ENCODE results near the gene SKOR1. TPM values are rescaled to one million over a fixed set of nuclear protein-coding genes. Genes with fewer than 3 reads are reported as not detected.

SKOR1 gene
- total and polyA plus RNA-seq, 10 of the 15 experiments (the other 5 are each of a cell fraction or from before 2014, with no cell fraction given) = 0.04 to 0.36 (median 0.10) TPM; not detected in 4

GRCh38 chr15:67845974-67846373 lies 20.7 kb downstream of the SKOR1 start:
- 75% methylated on average over 5 of the region's 5 CpGs for WGBS (ENCODE audit: insufficient coverage, insufficient replicate concordance, low lambda C conversion rate, missing lambda C conversion rate)
- Histone ChIP-seq H3K4me2 (ENCODE audit: control insufficient read depth, insufficient read depth) (no peak overlapping the region), H3K36me3 (ENCODE audit: control insufficient read depth in 2 of 2, insufficient read depth in 2 of 2, low read length in 1 of 2) (no peaks in the 10 kb centered on the region), H3K27me3 (replicated peaks in 1 of 2; ENCODE audit: control insufficient read depth in 2 of 2, insufficient read depth in 2 of 2, low read length in 1 of 2) (no peaks in the 10 kb centered on the region), H3K4me1 (ENCODE audit: control insufficient read depth, insufficient read depth, low read length) (peaks cover 12% of the 10 kb centered on the region), H2AFZ (ENCODE audit: control insufficient read depth, low read depth, low read length) (no peak overlapping the region), H3K4me3 (no peak overlapping the region), H3K9ac (ENCODE audit: control insufficient read depth, insufficient read depth, low read length) (no peak overlapping the region), H4K20me1 (ENCODE audit: control insufficient read depth, insufficient read depth) (no peaks in the 10 kb centered on the region), H3K27ac (ENCODE audit: control insufficient read depth, insufficient read depth) (no peak overlapping the region), H3K79me2 (ENCODE audit: control insufficient read depth, insufficient read depth, low read length) (no peaks in the 10 kb centered on the region; the same call in 1 of the 2 replicates), H3K9me3 (replicated peaks; ENCODE audit: control insufficient read depth, insufficient read depth, low read length) (no peaks in the 10 kb centered on the region; the same call in 2 of the 3 replicates)
- in situ Hi-C loops (cut with MboI) = no loop called here
- no TSS peak for BruUV-seq (replicated peaks)
- no peak for FAIRE-seq
- ChIA-PET RAD21 (ENCODE audit: unreplicated experiment) (no interaction called here), CTCF (interaction anchor here (1.6 kb wide), 1 partner anchor 17 kb away, joined by 7 read pairs; no protein-coding TSS in a partner anchor), SMC1A (ENCODE audit: uncharacterized antibody, unreplicated experiment) (no interaction called here), POLR2A (no interaction called here)
- TF ChIP-seq EZH2 (IDR thresholded peaks at IDR 0.05; ENCODE audit: borderline replicate concordance, control insufficient read depth, low read depth, low read length) = no peak
- intact Hi-C loops (cut with micrococcal nuclease; ENCODE audit: unreplicated experiment) = loop anchor here (10.0 kb wide), 1 partner anchor 761 kb away; no protein-coding TSS in a partner anchor
- DNase-seq (ENCODE audit: low read depth, low spot score) = no peak
- ATAC-seq = no peak

DNA sequence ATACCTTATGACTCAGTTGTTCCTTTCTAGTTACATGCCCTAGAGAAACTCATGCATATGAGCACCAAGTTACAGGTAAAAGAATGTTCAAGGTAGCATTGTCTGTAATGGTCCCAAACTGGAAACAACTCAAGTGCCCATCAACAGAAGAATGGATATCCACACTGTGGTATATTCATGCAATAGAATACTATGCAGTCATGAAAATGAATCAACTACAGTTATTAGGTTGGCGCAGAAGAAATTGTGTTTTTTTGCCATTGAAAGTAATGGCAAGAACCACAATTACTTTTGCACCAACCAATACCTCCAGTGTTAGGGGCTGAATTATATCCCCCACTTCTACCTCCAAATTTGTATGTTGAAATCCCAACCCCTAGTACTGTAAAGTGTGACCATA lies 24.2 kb downstream of the SKOR1 start:
- SMC1A ChIA-PET (ENCODE audit: uncharacterized antibody, unreplicated experiment) = no interaction called here
- 100% methylated on average over 1 of the region's 1 CpG for WGBS (ENCODE audit: insufficient coverage, insufficient replicate concordance, low lambda C conversion rate, missing lambda C conversion rate)
- peaks cover 29% of the 10 kb centered on the region for H3K4me1 ChIP-seq (ENCODE audit: control insufficient read depth, insufficient read depth, low read length)
- TF ChIP-seq FOS (IDR thresholded peaks at IDR 0.05; ENCODE audit: borderline replicate concordance, extremely low read depth, insufficient read length) = no peak
- TF ChIP-seq ZNF274 (IDR thresholded peaks at IDR 0.05; ENCODE audit: insufficient read depth, insufficient read length) = no peak
- no peak for TF ChIP-seq MYC (IDR thresholded peaks at IDR 0.05; ENCODE audit: insufficient read depth, insufficient read length, insufficient replicate concordance, low read length, severe bottlenecking)
- TF ChIP-seq IRF5 (IDR thresholded peaks at IDR 0.05; ENCODE audit: borderline replicate concordance) = no peak
- no peak for TF ChIP-seq SIX5 (IDR thresholded peaks at IDR 0.05; ENCODE audit: low read depth, low read length, severe bottlenecking)
- no peak for TF ChIP-seq ZNF207 (IDR thresholded peaks at IDR 0.05; ENCODE audit: borderline replicate concordance)
- no peak for TF ChIP-seq CREB1 (IDR thresholded peaks at IDR 0.05; ENCODE audit: low read depth)
- TF ChIP-seq, protein P1, sequence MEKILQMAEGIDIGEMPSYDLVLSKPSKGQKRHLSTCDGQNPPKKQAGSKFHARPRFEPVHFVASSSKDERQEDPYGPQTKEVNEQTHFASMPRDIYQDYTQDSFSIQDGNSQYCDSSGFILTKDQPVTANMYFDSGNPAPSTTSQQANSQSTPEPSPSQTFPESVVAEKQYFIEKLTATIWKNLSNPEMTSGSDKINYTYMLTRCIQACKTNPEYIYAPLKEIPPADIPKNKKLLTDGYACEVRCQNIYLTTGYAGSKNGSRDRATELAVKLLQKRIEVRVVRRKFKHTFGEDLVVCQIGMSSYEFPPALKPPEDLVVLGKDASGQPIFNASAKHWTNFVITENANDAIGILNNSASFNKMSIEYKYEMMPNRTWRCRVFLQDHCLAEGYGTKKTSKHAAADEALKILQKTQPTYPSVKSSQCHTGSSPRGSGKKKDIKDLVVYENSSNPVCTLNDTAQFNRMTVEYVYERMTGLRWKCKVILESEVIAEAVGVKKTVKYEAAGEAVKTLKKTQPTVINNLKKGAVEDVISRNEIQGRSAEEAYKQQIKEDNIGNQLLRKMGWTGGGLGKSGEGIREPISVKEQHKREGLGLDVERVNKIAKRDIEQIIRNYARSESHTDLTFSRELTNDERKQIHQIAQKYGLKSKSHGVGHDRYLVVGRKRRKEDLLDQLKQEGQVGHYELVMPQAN (conservative IDR thresholded peaks at IDR 0.05) = no peak
- no peak for TF ChIP-seq PKNOX1 (IDR thresholded peaks at IDR 0.05)
- no peak for TF ChIP-seq KDM1A (IDR thresholded peaks at IDR 0.05; ENCODE audit: borderline replicate concordance)
- no peak for TF ChIP-seq ZNF622 (IDR thresholded peaks at IDR 0.05)

More for the DNA sequence above, 24.2 kb downstream of the SKOR1 start:
- Histone ChIP-seq H3K79me2 (ENCODE audit: control insufficient read depth, insufficient read depth, low read length) (no peaks in the 10 kb centered on the region), H3K9ac (ENCODE audit: control insufficient read depth, insufficient read depth, low read length) (no peak overlapping the region), H3K9me3 (replicated peaks; ENCODE audit: control insufficient read depth, insufficient read depth, low read length) (no peaks in the 10 kb centered on the region; the same call in 2 of the 3 replicates), H2AFZ (ENCODE audit: control insufficient read depth, low read depth, low read length) (no peak overlapping the region), H4K20me1 (ENCODE audit: control insufficient read depth, insufficient read depth) (no peaks in the 10 kb centered on the region), H3K36me3 (ENCODE audit: control insufficient read depth in 2 of 2, insufficient read depth in 2 of 2, low read length in 1 of 2) (no peaks in the 10 kb centered on the region), H3K27ac (ENCODE audit: control insufficient read depth, insufficient read depth) (no peak overlapping the region), H3K27me3 (replicated peaks in 1 of 2; ENCODE audit: control insufficient read depth in 2 of 2, insufficient read depth in 2 of 2, low read length in 1 of 2) (no peaks in the 10 kb centered on the region), H3K4me2 (ENCODE audit: control insufficient read depth, insufficient read depth) (no peak overlapping the region), H3K4me3 (no peak overlapping the region)
- CTCF ChIA-PET = interaction anchor here (2.3 kb wide), 1 partner anchor 9 kb away, joined by 10 read pairs; no protein-coding TSS in a partner anchor
- ATAC-seq = no peak
- intact Hi-C loops (cut with micrococcal nuclease; ENCODE audit: unreplicated experiment) = loop anchor here (10.0 kb wide), 1 partner anchor 765 kb away; no protein-coding TSS in a partner anchor
- in situ Hi-C loops (cut with MboI) = no loop called here
- RAD21 ChIA-PET (ENCODE audit: unreplicated experiment) = no interaction called here
- POLR2A ChIA-PET = no interaction called here
- no TSS peak for BruUV-seq (replicated peaks)
- no peak for DNase-seq (ENCODE audit: low read depth, low spot score)
- FAIRE-seq = no peak

All from GM12878 (cell line).